Activated naive CD8-positive, alpha-beta T cell treated with anti-CD3 and anti-CD28 coated beads, Interleukin-2, amount 50 U/mL, for 16 hours (primary cell): ENCODE measurements around the gene ZNF536.

Source experiments
- DNase-seq: peaks from one replicate; pipeline ENCODE4 v3.0.0-alpha.2; 2020; ENCODE audit warnings: low read depth, low spot score

The ZNF536 gene

DNA sequence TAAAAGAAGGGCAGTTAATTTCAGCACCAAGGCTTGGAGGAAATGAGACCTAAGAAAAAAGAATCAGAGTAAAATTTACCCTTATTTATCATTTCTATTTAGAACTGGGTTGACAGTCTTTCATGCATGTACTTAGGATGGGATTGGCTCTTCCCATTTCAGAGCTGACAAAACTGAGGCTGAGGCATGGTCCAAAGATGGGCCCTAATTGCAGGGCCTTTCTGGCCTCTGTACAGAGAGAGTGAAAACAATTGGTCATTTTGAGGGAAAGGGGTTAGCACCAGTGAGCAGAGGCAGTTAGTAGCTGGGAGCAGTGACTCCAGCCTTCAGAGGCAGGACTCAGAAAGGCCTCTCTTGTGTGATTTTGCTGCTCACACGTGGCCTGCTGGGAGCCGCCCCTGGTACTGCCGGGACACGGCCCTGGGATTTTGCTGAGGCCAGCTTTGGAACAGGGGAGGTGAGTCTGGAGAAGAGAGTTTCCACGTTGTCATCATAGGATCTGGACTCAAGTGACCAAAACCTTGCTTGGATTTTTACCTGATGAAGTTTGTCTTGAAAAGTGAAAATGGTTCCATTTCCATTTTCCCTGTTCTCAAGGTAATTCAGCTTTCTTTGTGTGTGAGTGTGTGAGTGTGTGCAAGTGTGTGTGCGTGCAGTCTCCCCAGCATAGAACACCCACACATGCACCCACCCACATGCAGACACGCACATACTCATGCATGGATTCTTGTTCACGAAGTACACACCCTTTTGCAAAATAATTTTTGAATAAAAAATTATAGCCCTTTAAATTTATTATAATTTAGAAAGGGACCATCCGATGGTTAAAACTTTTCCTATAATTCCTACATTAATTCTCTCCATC, at the start of gene ZNF536:
Gene ZNF536, plus strand, starts transcription at position 425 of the 865 bp plus-strand sequence. CDS start 71,179 bp downstream, outside the sequence.
- no peak for DNase-seq

DNA sequence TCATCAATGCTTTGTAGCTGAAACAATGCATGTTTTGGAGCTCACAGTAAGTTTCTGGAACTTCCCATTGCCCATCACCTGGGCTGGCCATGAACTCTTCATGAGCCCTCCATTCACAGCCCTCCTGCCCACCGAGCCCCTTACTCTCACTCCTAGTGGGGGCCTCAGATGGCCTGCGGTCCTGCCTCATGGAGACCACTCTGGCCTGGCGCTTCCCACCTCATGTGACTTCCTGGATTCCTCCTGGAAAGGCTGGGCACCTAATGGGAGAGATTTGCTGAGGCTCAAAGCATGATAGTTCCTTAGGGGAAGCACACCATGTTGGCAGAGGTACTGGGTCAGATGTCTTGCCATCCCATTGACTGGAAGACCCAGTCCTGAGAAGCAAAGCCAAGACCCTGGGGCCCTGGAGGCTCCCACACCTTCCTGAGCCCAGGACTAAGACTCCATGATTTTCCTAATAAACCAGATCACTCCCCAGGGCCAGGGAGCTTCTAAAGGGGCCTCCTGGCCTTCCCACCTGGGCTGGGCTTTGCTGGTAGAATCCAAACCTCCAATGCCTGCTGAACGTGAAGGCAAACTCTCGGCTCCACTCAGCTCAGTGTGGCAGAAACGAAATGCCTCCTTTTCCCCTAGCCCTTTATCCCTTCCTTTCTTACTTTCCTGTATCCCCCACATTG, 49.4 kb upstream of the ZNF536 start:
- no peak for DNase-seq

DNA sequence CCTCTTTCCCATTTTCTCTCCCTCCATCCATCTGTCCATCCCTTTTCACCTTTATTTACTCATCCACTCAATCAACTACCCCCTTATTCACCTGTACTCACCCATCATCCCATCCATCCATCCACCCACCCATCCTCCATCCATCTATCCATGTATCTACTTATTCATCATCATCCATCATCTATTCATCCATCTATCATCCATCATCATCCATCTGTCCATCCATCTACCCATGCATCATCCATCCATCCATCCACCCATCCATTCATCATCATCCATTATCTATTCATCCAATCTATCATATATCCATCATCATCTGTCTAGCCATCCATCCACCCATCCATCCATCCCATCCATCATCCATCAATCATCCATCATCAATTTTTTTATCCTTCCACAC, 48.3 kb upstream of the ZNF536 start:
- no peak for DNase-seq

DNA sequence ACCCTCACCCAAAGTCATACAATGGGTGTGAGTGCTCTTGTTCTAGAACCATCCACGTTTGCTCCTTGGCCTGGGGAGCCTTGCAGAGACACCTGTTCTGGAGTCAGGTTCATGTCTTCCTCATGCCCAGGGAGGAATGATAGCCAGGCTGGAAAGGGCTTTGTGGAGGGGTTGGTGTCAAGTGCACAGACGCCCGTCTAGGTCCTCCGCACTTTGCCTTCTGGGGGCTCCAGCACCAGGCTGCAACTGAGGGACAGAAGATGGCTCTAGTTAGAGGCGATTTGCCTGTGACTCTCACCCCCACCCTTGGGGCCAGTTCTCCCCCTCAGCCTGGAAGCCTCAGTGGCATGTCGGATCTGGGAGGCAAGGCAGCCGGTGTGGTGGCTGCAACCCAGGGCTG, 47.2 kb upstream of the ZNF536 start:
- DNase-seq, result no peak

DNA sequence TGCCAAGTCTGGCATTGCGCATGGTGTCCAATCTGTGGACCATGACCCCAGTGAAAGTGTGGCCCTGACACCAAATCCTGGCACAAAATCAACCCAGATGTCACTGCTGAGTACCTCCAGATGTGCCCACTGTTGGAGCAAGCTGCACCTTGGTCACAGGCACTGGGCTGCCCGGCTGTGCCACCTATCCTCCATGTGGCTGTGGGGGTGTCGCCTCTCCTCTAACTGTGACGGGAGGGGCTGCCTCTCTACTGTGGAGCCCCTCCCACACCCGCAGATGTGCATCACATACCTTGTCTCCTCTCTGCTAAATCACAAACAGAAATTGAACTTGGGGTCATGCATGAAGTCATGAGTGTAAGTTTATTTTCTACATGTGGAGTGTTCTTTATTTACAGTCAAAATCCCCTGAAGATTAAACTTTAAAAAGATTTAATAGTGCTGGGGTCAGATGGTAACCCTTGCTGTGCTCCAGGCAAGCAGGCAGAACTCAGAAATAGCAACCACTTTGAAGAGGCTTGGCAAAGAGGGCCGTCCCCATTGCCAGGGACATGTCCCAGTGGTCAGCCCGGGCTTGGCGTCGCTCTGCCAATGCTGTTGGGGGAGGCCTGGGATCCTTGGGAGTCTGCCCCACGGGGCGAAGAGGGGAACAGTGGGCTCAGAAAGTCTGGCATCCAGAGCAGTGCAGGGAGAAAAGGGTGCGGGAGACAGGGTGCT, 46.4 kb upstream of the ZNF536 start:
- DNase-seq, result no peak

DNA sequence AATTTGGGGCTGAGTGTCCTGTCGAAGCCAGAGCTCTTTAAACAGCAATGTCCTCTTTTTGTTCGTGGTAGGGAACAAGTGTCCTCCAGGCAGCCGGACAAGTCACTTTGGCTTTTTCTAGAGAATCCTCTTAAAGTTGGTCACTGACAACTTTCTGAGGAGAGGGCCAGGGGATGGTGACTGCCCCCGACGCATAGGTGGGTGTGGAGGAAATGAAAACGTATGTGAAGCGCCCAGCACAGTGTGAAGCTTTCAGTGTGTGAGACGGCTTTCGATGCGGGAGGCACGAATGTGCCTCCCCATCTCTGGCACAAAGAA, 45.8 kb upstream of the ZNF536 start:
- no peak for DNase-seq

DNA sequence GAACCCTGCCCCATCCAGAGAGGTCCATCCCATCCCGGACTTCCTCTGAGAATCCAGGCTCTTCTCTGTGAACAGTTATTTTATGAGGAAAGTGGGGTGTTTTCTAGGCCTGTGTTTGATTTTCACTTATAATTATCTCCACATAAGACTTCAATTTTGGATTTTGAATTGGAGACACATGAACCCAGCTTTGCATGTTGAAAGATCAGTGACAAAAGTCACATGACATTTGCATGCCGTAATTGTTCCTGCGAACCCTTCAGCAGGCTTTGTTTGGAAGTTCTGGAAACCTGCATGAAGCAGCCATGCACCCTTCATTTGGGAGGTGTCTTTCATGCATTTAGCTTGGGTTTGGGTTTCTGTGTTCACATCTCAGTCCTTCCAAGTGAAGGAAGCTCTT, 44.9 kb upstream of the ZNF536 start:
- no peak for DNase-seq

DNA sequence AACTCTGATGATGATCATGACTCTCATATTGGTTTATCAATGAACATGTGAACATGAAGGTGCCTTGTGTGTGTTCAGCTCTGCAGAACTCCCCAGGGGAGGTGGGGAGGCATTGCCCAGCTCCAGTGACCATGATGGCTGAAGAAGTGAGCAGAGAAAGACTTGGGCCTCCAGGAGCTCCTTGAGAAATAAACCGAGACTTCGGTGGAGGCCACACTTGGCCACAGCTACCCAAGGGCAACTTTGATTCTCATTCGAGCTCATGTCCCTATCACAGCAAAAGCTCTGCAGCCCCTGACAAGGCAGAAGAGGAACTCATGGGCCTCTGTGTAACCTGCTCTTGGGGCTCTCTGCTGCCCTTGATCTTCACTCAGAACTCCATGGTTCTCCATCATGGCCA, 44.1 kb upstream of the ZNF536 start:
- no peak for DNase-seq

DNA sequence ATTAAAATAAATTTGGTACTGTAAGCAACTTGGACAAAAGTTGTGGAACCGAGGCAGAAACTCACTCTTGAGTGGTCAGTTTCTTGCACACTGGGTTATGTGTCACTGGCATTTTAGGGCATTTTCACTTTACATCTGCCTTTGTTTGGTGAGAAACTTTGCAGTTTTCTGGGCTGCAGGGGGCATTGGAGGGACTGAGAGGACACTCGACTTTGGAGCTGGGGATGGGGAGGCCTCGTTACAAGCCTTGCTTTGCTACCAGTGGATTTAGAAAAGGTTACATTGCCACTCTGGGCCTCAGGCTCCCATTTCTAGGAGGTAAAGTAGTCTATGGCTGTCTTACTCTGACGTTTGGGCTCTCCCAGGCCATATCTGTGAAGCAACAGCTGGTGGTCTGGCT, 41.9 kb upstream of the ZNF536 start:
- no peak for DNase-seq

DNA sequence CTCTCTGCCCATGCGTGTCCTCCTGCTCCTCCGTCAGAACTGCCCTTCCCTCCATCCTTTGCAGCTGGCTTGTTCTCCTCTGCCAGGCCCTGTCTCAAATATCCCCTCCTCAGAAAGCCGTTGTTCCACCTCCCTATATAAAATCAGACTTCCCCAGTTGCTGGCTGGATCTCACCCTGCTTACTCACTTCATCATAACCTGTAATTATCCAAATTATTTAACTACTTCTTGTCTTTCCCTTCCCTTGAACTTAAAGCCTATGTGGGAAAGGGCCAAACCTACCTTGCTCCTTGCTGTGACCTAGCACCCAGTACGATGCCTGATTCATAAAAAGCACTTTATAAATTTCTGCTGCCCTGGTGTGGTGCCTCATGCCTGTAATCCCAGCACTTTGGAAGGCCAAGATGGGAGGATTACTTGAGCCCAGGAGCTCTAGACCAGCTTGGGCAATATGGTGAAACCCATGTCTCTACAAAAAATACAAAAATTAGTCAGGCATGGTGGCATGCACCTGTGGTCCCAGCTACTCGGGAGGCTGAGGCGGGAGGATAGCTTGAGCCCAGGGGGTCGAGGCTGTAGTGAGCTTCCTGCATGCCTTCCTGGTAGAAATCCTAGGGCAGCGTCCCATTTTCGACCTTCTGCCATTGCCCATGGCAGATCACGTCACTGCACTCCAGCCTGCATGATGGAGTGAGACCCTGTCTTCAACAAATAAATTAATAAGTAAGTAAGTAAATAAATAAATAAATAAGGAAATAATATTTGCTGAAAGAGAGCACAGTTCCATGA, 39.5 kb upstream of the ZNF536 start:
- DNase-seq, result no peak

DNA sequence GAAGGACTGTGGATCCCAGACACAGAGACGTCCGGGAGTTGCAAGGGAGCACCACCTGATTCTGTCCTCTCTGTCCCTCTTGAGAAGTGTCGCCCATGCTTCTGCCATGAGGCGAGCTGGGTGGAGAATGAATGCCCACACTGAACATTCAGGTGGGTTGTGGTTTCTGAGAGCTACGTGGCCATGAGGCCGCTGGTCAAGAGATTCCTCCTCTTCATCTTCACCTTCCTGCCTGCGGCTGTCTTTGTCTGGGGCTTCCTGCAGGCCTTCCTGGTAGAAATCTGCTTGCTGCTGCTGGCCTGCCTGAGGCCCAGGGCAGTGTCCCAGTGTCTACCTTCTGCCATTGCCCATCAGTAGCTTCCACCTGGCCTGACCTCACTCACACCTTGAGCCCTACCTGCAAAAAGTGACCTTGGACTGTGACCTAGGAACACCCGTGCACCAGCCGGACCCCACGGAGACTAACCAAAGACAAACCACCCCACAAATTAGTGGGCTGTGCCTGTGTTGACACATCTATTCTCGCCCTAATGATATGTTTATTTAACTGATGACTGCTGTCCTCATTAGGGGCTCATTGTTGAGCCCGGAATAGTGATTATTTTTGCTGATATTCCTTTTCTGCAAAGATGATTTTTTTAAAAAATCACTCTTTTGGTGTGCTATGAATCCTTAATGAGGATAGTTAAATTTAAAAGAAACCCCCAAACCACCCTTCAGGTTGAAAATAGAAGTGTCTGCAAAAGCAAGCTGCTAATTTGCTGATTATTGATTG, 38.7 kb upstream of the ZNF536 start:
- DNase-seq, result no peak

DNA sequence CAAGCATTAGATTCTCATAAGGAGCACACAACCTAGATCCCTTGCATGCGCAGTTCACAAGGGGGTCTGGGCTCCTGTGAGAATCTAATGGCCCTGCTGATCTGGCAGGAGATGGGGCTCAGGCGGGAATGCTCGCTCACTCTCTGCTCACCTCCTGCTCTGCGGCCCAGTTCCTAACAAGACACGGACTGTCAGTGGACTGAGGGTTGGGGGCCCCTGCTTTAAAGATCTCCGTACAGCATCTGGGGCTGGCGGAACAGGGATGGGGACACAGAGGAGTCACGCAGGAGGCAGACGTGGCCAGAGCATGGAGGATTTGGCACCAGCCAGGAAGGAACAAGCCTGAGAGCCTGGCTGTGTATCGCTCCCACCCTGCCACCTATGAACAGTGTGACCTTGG, 37.3 kb upstream of the ZNF536 start:
- DNase-seq, result no peak

DNA sequence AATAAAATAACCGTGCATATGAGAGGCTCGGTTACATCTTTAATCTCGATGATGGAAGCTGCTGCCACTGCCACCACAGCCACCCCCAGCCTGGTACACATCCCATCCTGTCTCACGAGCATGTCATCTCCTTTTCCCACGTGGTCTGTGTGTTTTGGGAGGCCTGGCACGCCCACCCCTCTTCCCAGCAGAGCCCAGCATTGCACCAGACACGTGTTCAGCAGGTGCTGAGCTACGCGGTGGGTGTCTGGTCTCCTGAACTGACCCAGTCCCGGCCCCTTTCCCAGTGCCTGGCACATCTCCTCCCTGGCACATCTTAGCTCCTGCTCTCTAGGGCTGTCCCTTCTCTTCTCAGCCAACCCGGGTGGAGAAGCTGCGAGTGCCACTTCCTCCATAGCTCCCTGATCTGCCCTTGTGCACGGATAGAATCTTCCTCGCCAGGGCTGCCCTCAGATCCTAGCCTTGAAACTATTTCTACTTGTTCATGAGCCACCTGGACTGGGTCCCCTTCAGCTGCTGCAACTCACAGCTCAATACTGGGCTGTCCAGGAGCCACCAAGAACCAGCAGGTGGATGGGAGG, 36.8 kb upstream of the ZNF536 start:
- no peak for DNase-seq

DNA sequence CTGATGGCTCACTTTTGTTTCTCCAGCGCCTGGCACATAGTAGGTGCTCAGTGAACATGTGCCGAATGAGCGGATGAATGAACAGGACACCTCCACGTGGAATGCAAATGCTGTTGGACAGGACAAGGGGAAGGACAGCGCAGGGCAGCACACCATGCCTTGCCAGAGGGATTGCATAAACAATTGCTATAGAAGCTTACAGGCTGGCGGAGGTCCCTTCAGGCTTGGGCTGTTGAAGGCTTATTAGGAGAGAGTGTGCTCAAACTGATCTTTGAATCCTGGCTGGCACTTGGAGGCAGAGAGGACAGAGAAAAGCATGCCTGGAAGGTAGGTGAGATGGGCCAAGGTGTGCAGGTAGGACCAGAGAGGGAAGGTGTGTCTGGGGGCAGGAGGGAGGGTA, 35.9 kb upstream of the ZNF536 start:
- no peak for DNase-seq

DNA sequence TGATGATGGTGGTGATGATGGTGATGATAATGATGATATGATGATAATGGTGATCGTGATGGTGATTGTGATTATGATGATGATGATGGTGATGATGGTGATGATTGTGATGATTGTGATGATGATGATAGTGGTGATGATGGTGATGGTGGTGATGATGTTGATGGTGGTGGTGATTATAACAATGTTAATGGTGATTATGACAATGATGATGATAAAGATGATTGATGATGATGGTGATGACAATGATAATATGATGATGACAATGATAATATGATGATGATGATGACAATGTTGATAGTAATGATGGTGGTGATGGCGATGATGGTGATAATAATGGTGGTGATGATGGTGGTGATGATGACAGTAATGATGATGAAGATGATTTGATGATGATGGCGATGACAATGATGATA, 34.1 kb upstream of the ZNF536 start:
- DNase-seq, result no peak

DNA sequence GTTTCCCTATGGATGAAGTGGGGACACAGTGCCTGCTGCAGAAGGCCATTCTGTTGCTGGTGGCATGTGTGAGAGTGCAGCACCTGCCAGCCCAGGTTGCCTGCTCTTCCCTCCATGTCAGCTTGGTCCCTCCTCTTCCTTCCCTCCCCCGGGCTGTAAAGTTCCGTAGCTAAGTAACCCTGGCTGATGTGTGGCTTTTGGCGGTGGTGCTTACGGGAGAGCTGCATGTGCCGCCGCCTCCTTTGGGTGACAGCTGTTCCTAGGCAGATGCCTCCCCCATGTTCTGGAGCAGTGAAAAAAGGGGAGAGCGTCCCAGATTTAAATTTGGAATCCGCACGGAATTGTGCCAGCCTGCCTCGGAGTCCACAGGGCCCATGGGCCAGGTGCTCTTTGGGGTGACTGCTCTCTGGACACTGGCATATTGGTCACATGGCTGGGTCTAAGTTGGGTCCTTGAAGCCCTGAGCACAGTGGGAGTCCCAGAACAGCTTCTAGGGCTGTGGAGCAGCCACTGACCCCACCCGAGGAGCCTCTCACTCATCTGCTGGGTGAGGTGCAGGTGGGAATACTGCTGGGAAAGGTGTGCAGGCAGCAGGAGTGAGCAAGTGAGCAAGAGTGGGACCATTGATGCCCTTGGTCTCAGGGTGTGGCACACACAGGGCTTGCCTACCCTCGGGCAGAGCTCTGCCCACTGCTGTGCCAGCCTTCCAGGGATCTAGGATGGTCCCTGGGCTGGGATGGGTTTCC, 33.1 kb upstream of the ZNF536 start:
- no peak for DNase-seq

DNA sequence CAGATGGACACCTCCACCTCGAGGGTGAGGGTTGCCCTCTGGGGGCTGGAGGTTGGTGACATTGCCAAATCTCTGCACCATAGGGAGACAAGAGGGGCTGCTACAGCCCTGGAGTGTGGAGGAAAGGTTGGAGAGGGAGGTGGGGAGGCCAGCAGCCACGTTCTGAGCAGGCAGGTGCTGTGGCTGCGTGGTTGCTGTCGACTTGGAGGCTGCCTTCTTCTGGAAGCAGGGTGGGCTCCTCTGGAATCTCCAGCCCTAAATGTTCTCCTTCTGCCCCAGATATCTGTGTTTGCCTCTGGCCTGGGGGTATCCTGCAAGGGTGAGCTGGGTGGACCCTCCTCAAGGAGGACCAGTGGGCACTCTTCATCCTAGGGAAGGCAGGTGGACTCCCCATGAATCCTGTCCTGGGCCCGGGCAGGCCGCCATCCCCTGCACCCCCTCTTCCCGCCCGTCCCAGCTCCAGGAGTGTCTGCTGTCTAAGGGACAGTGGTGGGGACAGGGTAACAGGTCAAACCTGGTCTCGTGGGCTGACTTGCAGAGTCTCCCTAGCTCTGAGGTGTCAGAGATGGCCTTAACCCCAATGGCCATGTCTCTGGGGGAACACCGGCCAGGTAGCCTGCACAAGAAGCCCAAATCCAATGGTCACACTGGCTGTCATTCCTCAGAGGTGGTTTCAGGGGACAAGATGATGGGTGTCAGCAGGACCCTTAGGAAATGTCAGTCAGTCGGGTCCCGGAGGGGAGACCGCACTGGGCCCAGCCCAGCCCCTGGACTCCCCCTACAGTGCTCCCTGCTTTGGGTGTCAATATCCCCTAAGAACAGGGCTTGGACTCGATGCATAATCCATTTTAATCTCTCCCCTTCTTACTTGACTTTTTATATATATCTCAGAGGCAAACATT, 32.3 kb upstream of the ZNF536 start:
- no peak for DNase-seq

DNA sequence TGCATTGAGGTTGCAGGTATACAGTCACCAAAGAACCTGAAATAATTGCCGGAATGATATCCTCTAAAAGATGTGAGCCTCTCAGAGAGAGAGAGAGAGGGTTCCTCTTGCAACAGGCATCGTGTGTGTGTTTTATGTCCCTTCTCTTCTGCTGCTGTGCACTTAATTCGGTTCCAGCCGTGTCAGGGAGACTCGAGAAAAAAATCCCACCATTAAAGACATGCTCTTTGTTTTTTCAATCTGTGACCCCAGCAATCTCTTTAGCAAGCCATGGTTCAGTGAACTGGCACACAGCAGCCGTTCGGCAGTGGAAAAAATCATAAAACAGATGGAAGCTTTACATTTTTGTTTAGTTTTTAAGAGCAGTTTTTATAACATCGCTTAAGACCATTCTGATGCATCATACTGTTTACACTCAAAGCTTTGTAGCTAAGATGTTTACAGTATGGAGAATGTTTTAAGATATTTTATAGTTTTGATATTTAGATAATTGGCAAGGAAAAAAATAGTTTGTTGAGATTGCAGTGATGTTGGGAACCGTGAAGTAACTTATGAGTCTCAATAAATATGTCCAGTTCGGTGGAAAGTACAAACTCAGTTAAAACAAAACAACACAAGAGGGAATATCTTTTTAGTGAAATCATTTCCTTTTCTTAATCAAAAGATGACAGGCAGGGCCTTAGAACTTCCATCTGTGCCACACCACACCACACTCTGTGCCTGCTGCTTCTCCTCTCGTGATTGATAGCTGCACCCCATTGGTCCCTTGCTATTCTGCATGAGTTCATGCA, 31.2 kb upstream of the ZNF536 start:
- no peak for DNase-seq
